SK-N-SH (cell line): Measurements from ENCODE around the gene GALK2. TPM values are rescaled to one million over a fixed set of nuclear protein-coding genes. Genes with fewer than 3 reads are reported as not detected.

Experiments used
- CTCF ChIA-PET: fragments of 300-600, 350-600 bp; formaldehyde crosslinking; extraction: SDS; loops from one replicate; lab custom pipeline; 2021; lab: Yijun Ruan, JAX
- POLR2A ChIA-PET: fragments of 350-600 bp; sonication (Branson Sonifier 250); formaldehyde crosslinking; extraction: SDS; loops from one replicate; lab custom pipeline; 2020; ENCODE audit warnings: antibody characterized with exemption, inconsistent platforms; lab: Yijun Ruan, JAX
- DNase-seq: peaks from one replicate; pipeline ENCODE4 v3.0.0; 2012
- H2AFZ ChIP-seq: fragments of 200-600 bp; sonication (generic); 2 replicates; pipeline ENCODE4 v1.8.1; 2016; ENCODE audit warnings: antibody characterized with exemption, mild to moderate bottlenecking, low read depth
- H3F3A ChIP-seq: fragments of 200-600 bp; sonication (generic); replicated peaks from 2 replicates; pipeline ENCODE3; 2016; ENCODE audit warnings: antibody characterized with exemption, mild to moderate bottlenecking; ENCODE audit not compliant: insufficient read depth
- H3K27ac ChIP-seq, 2 experiments: fragments of 200-500 bp in 1 of 2; fragments of 200-600 bp in 1 of 2; sonication (Bioruptor generic) in 1 of 2; sonication (generic), shearing (Covaris generic) in 1 of 2; 2 replicates each; pipeline versions ENCODE4 v1.5.1 to v1.6.1; 2014 to 2016; ENCODE audit warnings: low read depth in 2 of 2, inconsistent platforms in 1 of 2, low read length in 1 of 2, mild to moderate bottlenecking in 1 of 2, mixed read lengths in 1 of 2
- H3K27me3 ChIP-seq: fragments of 200-600 bp; sonication (generic), shearing (Covaris generic); 2 replicates; pipeline ENCODE4 v1.6.1; 2016; ENCODE audit warnings: mixed run types; ENCODE audit not compliant: insufficient read depth
- H3K36me3 ChIP-seq, 2 experiments: fragments of 200-500 bp in 1 of 2; fragments of 200-600 bp in 1 of 2; sonication (Bioruptor generic) in 1 of 2; sonication (generic) in 1 of 2; replicated peaks in 1 of 2; 2 replicates each; pipeline versions ENCODE3 to v1.5.1; 2014 to 2016; ENCODE audit warnings: low read length in 1 of 2, mild to moderate bottlenecking in 1 of 2; ENCODE audit not compliant: insufficient read depth in 2 of 2, control insufficient read depth in 1 of 2
- H3K4me1 ChIP-seq, 2 experiments: fragments of 200-500 bp in 1 of 2; fragments of 200-600 bp in 1 of 2; sonication (Bioruptor generic) in 1 of 2; sonication (generic), shearing (Covaris generic) in 1 of 2; 2 replicates each; pipeline versions ENCODE4 v1.5.1 to v1.6.1; 2014 to 2016; ENCODE audit warnings: low read depth in 1 of 2, low read length in 1 of 2, mixed run types in 1 of 2; ENCODE audit not compliant: insufficient read depth in 2 of 2, control insufficient read depth in 1 of 2
- H3K4me2 ChIP-seq: fragments of 200-600 bp; sonication (generic), shearing (Covaris generic); 2 replicates; pipeline ENCODE4 v1.6.1; 2017; ENCODE audit warnings: mixed run types
- H3K4me3 ChIP-seq, 2 experiments: fragments of 200-500 bp in 1 of 2; fragments of 200-600 bp in 1 of 2; sonication (Bioruptor generic) in 1 of 2; sonication (generic), shearing (Covaris generic) in 1 of 2; 2 replicates each; pipeline versions ENCODE4 v1.5.1 to v1.8.1; 2014 to 2016; ENCODE audit warnings: low read depth in 2 of 2, inconsistent platforms in 1 of 2, low read length in 1 of 2, mild to moderate bottlenecking in 1 of 2, mixed read lengths in 1 of 2, moderate library complexity in 1 of 2
- H3K79me2 ChIP-seq: fragments of 200-600 bp; sonication (generic); 2 replicates; pipeline ENCODE4 v1.8.1; 2017; ENCODE audit warnings: mild to moderate bottlenecking; ENCODE audit not compliant: insufficient read depth
- H3K9ac ChIP-seq: fragments of 200-600 bp; sonication (generic); 2 replicates; pipeline ENCODE4 v1.6.1; 2017; ENCODE audit warnings: mixed run types
- H3K9me2 ChIP-seq: fragments of 200-600 bp; sonication (generic); 2 replicates; pipeline ENCODE4 v1.6.1; 2017; ENCODE audit warnings: mixed run types
- H3K9me3 ChIP-seq: fragments of 200-600 bp; sonication (generic); 2 replicates; pipeline ENCODE4 v1.6.1; 2017; ENCODE audit warnings: mixed run types, mild to moderate bottlenecking, moderate library complexity
- H4K20me1 ChIP-seq: fragments of 200-600 bp; sonication (generic); 2 replicates; pipeline ENCODE4 v1.6.1; 2017; ENCODE audit warnings: mild to moderate bottlenecking, mixed run types; ENCODE audit not compliant: insufficient read depth
- ELF1 ChIP-seq: IDR thresholded peaks from 2 replicates; pipeline ENCODE4 v1.4.0; 2012
- EP300 ChIP-seq, 2 experiments: IDR thresholded peaks; 2 replicates each; pipeline versions ENCODE4 v1.4.0 to v1.6.1; 2012; ENCODE audit warnings: borderline replicate concordance in 1 of 2, low read depth in 1 of 2, low read length in 1 of 2
- EZH2phosphoT487 ChIP-seq: fragments of 200-600 bp; sonication (generic); IDR thresholded peaks from 2 replicates; pipeline ENCODE4 v1.6.1; 2017; ENCODE audit warnings: low read depth, mixed run types, mild to moderate bottlenecking, antibody characterized with exemption, moderate library complexity, borderline replicate concordance
- FOXJ3 ChIP-seq: sonication (generic); formaldehyde crosslinking; IDR thresholded peaks from 2 replicates; pipeline ENCODE4 v1.5.1; 2020; ENCODE audit warnings: mild to moderate bottlenecking, missing genetic modification reagents
- GABPA ChIP-seq: IDR thresholded peaks from 2 replicates; pipeline ENCODE4 v1.4.0; 2012; ENCODE audit warnings: low read depth, mild to moderate bottlenecking
- IRF3 ChIP-seq: fragments of 150-350 bp; IDR thresholded peaks from 2 replicates; pipeline ENCODE4 v1.6.1; 2016; ENCODE audit warnings: mild to moderate bottlenecking, low read depth, low read length
- JUND ChIP-seq: IDR thresholded peaks from 2 replicates; pipeline ENCODE4 v1.4.0; 2012
- NRF1 ChIP-seq: IDR thresholded peaks from 2 replicates; pipeline ENCODE4 v1.6.1; 2012; ENCODE audit warnings: low read depth, mild to moderate bottlenecking, low read length
- POLR2AphosphoS5 ChIP-seq: IDR thresholded peaks from 2 replicates; pipeline ENCODE4 v1.6.1; 2012; ENCODE audit warnings: low read depth, low read length
- RAD21 ChIP-seq: IDR thresholded peaks from 2 replicates; pipeline ENCODE4 v1.6.1; 2012; ENCODE audit warnings: mild to moderate bottlenecking, low read length
- RFX5 ChIP-seq: IDR thresholded peaks from 2 replicates; pipeline ENCODE4 v1.6.1; 2012; ENCODE audit warnings: mild to moderate bottlenecking, improper control_type of control experiment, low read length
- RXRA ChIP-seq: IDR thresholded peaks from 2 replicates; pipeline ENCODE4 v1.4.0; 2012; ENCODE audit warnings: low read depth, mild to moderate bottlenecking, borderline replicate concordance
- SMC3 ChIP-seq: IDR thresholded peaks from 2 replicates; pipeline ENCODE4 v1.6.1; 2012; ENCODE audit warnings: low read depth, low read length, improper control_type of control experiment
- TCF12 ChIP-seq: IDR thresholded peaks from 2 replicates; pipeline ENCODE4 v1.4.0; 2012
- TEAD4 ChIP-seq: IDR thresholded peaks from 2 replicates; pipeline ENCODE4 v1.4.0; 2012; ENCODE audit warnings: mild to moderate bottlenecking, borderline replicate concordance; ENCODE audit not compliant: insufficient read depth
- YY1 ChIP-seq: IDR thresholded peaks from 2 replicates; pipeline ENCODE4 v1.4.0; 2012; ENCODE audit warnings: low read depth, mild to moderate bottlenecking
- ZBTB33 ChIP-seq: IDR thresholded peaks from 2 replicates; pipeline ENCODE4 v1.4.0; 2012; ENCODE audit warnings: low read depth, borderline replicate concordance
- WGBS: methylation state at CpG from one replicate; pipeline ENCODE4 v1.1.6; 2017; ENCODE audit warnings: low lambda C conversion rate; 5-methylcytosine and 5-hydroxymethylcytosine counted together
- polyA plus RNA-seq, 3 experiments: library from polyadenylated mRNA; depleted of rRNA; stranded (reverse); fragments of >200 nt; gene quantifications; 2 replicates each; pipeline ENCODE4 v1.2.3, GENCODE V29; 2012
- TF ChIP-seq, protein P1 (sequence below): IDR thresholded peaks from 2 replicates; pipeline ENCODE4 v1.4.0; 2012; ENCODE audit warnings: low read depth, borderline replicate concordance
- TF ChIP-seq, protein P2 (sequence below): fragments of 150-350 bp; IDR thresholded peaks from 2 replicates; pipeline ENCODE4 v1.6.1; 2017; ENCODE audit warnings: antibody characterized with exemption, low read length, low read depth, borderline replicate concordance

The GALK2 gene
- polyA plus RNA-seq, 1 of the 3 experiments (the other 2 are of a cell fraction), result 19.0 TPM

DNA sequence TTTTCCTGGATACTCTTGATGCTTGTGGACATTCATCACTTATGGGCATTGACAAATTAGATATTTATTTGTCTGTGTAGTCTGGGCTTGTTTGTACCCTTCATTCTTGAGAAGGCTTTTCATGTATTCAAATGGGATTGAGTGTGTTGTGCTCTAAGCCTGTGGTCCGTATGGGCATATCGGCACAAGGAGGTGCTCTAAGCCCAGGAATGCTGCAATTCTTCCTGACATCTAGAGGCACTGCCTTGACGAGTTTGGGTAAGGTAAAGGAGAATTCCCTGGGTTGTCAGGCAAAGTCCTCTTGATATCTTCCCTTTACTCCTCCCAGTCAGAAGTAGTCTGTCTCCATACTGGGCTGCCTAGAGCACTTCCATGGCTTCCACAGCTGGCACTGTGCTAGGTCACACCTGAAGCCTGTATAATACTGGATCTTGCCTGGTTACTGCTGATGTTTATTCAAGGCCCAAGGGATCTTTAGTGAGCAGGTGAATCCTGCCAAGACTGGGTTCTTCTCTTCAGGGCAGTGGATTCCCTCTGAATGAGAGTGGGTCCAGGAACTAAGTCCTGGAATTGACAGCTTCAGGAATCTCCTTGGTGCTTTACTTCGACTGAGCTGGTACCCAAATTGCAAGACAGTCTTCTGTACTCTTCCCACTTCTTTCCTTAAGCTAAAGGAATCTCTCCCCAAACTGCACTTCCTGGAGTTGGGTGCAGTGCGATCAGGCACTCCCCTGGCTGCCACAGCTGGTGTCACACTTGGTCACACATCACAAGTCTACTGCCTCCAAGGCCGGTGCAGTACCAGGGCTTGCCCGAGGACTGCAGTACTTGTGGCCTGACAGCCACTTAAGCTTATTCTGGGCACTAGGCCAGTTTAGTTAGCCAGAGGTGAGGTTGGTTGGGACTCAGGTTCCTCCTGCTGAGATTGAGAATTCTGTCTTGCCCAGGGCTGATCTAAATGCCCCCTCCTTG, 46.0 kb downstream of the GALK2 start:
- TF ChIP-seq RAD21 (no peak), TEAD4 (no peak), POLR2AphosphoS5 (no peak), EP300 (IDR thresholded peaks at IDR 0.05; ENCODE audit: borderline replicate concordance in 1 of 2, low read depth in 1 of 2, low read length in 1 of 2) (no peak), NRF1 (no peak), RFX5 (no peak), JUND (no peak), RXRA (no peak), ELF1 (no peak), EZH2phosphoT487 (no peak), GABPA (no peak), FOXJ3 (no peak), ZBTB33 (no peak), SMC3 (no peak), IRF3 (no peak), TCF12 (no peak), YY1 (no peak)
- TF ChIP-seq, protein P1, sequence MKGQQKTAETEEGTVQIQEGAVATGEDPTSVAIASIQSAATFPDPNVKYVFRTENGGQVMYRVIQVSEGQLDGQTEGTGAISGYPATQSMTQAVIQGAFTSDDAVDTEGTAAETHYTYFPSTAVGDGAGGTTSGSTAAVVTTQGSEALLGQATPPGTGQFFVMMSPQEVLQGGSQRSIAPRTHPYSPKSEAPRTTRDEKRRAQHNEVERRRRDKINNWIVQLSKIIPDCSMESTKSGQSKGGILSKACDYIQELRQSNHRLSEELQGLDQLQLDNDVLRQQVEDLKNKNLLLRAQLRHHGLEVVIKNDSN, result no peak
- TF ChIP-seq, protein P2, sequence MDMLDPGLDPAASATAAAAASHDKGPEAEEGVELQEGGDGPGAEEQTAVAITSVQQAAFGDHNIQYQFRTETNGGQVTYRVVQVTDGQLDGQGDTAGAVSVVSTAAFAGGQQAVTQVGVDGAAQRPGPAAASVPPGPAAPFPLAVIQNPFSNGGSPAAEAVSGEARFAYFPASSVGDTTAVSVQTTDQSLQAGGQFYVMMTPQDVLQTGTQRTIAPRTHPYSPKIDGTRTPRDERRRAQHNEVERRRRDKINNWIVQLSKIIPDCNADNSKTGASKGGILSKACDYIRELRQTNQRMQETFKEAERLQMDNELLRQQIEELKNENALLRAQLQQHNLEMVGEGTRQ, result no peak
- ChIA-PET POLR2A (no interaction called here), CTCF (interaction anchor here (1.4 kb wide), 1 partner anchor 354 kb away, joined by 4 read pairs; no protein-coding TSS in a partner anchor)
- H3K79me2 ChIP-seq, result no peaks in the 10 kb centered on the region; the same call in none of the 2 replicates
- H3K27me3 ChIP-seq, result no peaks in the 10 kb centered on the region
- no peak for DNase-seq
- H3K27ac ChIP-seq, result no peak overlapping the region
- 89% methylated on average over 7 of the region's 7 CpGs for WGBS
- no peaks in the 10 kb centered on the region for H3K9me2 ChIP-seq
- peaks cover 4% of the 10 kb centered on the region for H3F3A ChIP-seq
- no peak overlapping the region for H2AFZ ChIP-seq
- no peak overlapping the region for H3K4me2 ChIP-seq
- no peaks in the 10 kb centered on the region for H4K20me1 ChIP-seq
- peaks cover 0 to 3% of the 10 kb centered on the region in 2 experiments for H3K36me3 ChIP-seq
- H3K9ac ChIP-seq, result no peak overlapping the region
- no peaks in the 10 kb centered on the region for H3K9me3 ChIP-seq
- H3K4me1 ChIP-seq, result peaks cover 0 to 5% of the 10 kb centered on the region in 2 experiments; a peak in 1 of 4 replicates
- H3K4me3 ChIP-seq, result no peak overlapping the region
